G401 (cell line): ENCODE data around the gene ZNF583. TPM values are rescaled to one million over a fixed set of nuclear protein-coding genes. Genes with fewer than 3 reads are reported as not detected.
A peak's percentile ranks its signal among the peaks of the same experiment; 100 is the strongest.

ENCODE experiments used
- DNase-seq: peaks from one replicate; pipeline ENCODE4 v3.0.0-alpha.2; 2015; ENCODE audit warnings: low spot score
- in situ Hi-C: cut with HindIII; loops from 2 replicates; pipeline ENCODE4 v1.10.0; 2016; ENCODE audit warnings: low sequenced_read_pairs, mixed read lengths
- total RNA-seq: library from RNA; depleted of rRNA; stranded (reverse); fragments of >200 nt; shearing (Covaris generic); gene quantifications from 2 replicates; pipeline ENCODE4 v1.2.3, GENCODE V29; 2014; rRNA removed

ZNF583 gene
- 2.1 and 5.2 TPM in 2 replicates for total RNA-seq

GRCh38 chr19:56403764-56404704 lies at the start of gene ZNF583:
Gene ZNF583 (plus strand): TSS chr19:56404332. CDS start chr19:56407115, 2,783 bp downstream.
- DNase-seq = peak; percentile 96
- in situ Hi-C loops = no loop called here

- no peak for DNase-seq
- in situ Hi-C loops = no loop called here
Measured at GRCh38 chr19:56355517-56355916, 48.6 kb upstream of the ZNF583 start.

- no peak for DNase-seq
- in situ Hi-C loops = no loop called here
Measured at GRCh38 chr19:56356944-56357343, 47.2 kb upstream of the ZNF583 start.

GRCh38 chr19:56360841-56361240 lies 43.3 kb upstream of the ZNF583 start:
- in situ Hi-C loops = no loop called here

GRCh38 chr19:56367829-56368711 lies 36.1 kb upstream of the ZNF583 start:
- in situ Hi-C loops = no loop called here
- DNase-seq = peak; percentile 95

More at GRCh38 chr19:56360841-56361240, 43.3 kb upstream of the ZNF583 start:
- DNase-seq = no peak

- in situ Hi-C loops = no loop called here
- DNase-seq = no peak
Measured at GRCh38 chr19:56369886-56370676, 34.1 kb upstream of the ZNF583 start.

- no peak for DNase-seq
- in situ Hi-C loops = no loop called here
Measured at GRCh38 chr19:56372281-56372680, 31.9 kb upstream of the ZNF583 start.

- DNase-seq = no peak
- in situ Hi-C loops = no loop called here
Measured at GRCh38 chr19:56377105-56377924, 26.8 kb upstream of the ZNF583 start.

- in situ Hi-C loops = no loop called here
- no peak for DNase-seq
Measured at GRCh38 chr19:56383826-56384605, 20.1 kb upstream of the ZNF583 start.

- DNase-seq = peak; percentile 97
- in situ Hi-C loops = no loop called here
Measured at GRCh38 chr19:56393119-56394012, 10.8 kb upstream of the ZNF583 start, which contains the start of gene ZNF582. Gene ZNF582 (minus strand): TSS chr19:56393534. CDS start chr19:56391752, 1,782 bp downstream.

- in situ Hi-C loops = no loop called here
- DNase-seq = no peak
Measured at GRCh38 chr19:56398809-56399208, 5.3 kb upstream of the ZNF583 start.

GRCh38 chr19:56400485-56400884 lies 3.6 kb upstream of the ZNF583 start:
- in situ Hi-C loops = no loop called here

GRCh38 chr19:56403261-56403660 lies 871 bp upstream of the ZNF583 start:
- DNase-seq = no peak
- in situ Hi-C loops = no loop called here

More at GRCh38 chr19:56400485-56400884, 3.6 kb upstream of the ZNF583 start:
- no peak for DNase-seq

- in situ Hi-C loops = no loop called here
- DNase-seq = no peak
Measured at GRCh38 chr19:56404705-56405056, 549 bp downstream of the ZNF583 start.

GRCh38 chr19:56405062-56405461 lies 930 bp downstream of the ZNF583 start:
- DNase-seq = no peak
- in situ Hi-C loops = no loop called here

- in situ Hi-C loops = no loop called here
- no peak for DNase-seq
Measured at GRCh38 chr19:56423276-56423984, 19.3 kb downstream of the ZNF583 start.
